ENCODE data around the gene PLA2G4C.

The PLA2G4C gene

DNA sequence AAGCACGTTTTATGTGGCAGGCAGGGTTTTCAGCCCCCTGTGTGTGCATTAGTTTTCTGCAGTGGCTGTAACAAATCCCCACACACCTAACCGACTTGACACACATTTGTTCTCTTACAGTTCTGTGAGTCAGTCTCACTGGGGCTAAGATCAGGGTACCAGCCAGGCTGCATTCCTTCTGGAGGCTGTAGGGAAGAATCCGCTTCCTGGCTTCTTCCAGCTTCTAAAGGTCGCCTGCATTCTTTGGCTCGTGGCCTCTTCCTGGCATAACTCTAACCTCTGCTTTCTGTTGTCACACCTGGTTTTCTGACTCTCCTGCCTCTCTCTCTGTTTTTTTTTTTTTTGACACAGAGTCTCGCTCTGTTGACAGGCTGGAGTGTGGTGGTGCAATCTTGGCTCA lies 109.8 kb downstream of the PLA2G4C start:
- DNase-seq (ENCODE audit: low read depth in 3 of 3, low spot score in 1 of 3): no peak

DNA sequence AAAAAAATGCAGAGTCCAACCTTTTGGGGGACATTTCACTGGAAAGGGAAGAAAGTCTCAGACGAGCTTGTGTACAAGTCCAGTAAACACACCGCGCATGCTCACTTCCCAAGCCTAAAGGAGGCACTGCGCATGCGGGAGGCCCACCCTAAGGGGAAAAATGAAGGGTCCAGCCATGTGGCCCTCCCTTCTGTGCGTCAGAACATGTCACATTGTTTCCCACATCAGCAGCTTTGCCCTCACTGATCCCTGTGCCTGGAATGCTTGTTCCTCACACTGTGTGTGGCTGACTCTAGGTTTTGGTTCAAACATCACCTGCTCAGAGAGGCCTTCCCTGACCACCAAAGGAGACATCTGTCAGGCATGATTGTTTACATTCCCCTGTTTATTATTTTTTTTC lies 111.8 kb downstream of the PLA2G4C start:
- no peak for DNase-seq (ENCODE audit: low read depth in 3 of 3, low spot score in 1 of 3)
